ENCODE measurements around the gene AKAP8L. TPM values are rescaled to one million over a fixed set of nuclear protein-coding genes. Genes with fewer than 3 reads are reported as not detected.

AKAP8L gene, protein sequence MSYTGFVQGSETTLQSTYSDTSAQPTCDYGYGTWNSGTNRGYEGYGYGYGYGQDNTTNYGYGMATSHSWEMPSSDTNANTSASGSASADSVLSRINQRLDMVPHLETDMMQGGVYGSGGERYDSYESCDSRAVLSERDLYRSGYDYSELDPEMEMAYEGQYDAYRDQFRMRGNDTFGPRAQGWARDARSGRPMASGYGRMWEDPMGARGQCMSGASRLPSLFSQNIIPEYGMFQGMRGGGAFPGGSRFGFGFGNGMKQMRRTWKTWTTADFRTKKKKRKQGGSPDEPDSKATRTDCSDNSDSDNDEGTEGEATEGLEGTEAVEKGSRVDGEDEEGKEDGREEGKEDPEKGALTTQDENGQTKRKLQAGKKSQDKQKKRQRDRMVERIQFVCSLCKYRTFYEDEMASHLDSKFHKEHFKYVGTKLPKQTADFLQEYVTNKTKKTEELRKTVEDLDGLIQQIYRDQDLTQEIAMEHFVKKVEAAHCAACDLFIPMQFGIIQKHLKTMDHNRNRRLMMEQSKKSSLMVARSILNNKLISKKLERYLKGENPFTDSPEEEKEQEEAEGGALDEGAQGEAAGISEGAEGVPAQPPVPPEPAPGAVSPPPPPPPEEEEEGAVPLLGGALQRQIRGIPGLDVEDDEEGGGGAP
- 106 TPM for total RNA-seq (2021; ENCODE audit: unreplicated experiment)
- 84.8 and 106 TPM in 2 replicates for polyA plus RNA-seq (2012)
- percentile 85 among the genes with signal in this experiment for Bru-seq, nascent RNA
- BruChase-seq, experiment 1, labeled RNA remaining after a 6-hour chase = percentile 88 among the genes with signal in this experiment
- percentile 86 among the genes with signal in this experiment for BruChase-seq, experiment 2, labeled RNA remaining after a 2-hour chase
- long read RNA-seq, transcript AKAP8L-201 (14 exons, 2,146 nt) = major isoform, 96 of 164 reads
- long read RNA-seq, partial matches to known transcripts = 34 of 164 reads
- long read RNA-seq, other reads (novel, unspliced or antisense) = 33 of 164 reads

DNA sequence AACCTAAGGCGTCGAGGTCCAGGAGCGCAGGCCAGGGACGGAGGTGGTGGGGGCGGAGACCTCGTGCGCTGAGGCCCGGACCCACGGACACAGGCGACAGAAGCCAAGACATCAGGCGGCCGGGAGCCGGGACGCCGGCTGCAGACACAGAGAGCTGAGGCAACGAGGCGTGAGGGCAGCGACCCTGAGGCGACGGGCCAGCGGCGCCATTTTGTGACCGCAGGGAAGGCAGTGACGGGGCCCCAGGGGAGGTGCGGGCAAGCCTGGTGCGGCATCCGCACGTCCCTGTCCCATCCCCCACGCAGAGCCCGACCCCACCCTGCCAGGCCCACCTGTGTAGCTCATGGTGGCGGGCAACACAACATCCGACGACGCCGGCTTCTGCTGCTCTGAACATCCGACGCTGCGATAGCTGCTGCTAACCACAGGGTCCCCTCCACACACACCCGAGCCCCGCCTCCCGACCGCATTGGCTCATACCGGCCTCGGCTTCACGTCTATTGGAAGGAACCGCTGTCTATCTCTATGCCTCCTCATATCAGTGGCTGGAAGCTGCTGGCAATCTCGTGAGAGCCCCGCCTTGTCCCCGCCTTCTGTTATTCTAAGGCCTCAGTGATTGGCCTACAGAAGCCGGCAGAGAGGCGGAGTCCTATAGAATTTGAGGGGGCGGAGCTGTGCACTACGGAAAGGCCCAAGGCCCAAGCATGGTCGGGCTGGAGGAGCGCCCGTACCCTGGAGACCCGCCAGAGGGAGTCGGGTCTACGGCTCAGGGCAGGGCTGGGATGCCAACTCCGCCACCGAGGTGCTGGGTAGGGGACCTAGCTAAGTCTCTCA, at the start of gene AKAP8L:
Gene AKAP8L (minus strand): TSS at position 410 of the 834 bp plus-strand sequence. CDS start 65 bp downstream, at position 345.
- no peaks in the 10 kb centered on the region; the same call in 1 of the 2 replicates for H4K20me1 ChIP-seq (ENCODE audit: insufficient read depth)
- ATAC-seq = peak; percentile 96
- H2AFZ ChIP-seq (ENCODE audit: low read depth, low read length, poor library complexity, severe bottlenecking) = no peak within 1 kb of the TSS
- peak within 1 kb of the TSS; percentile 99 for H3K9ac ChIP-seq (ENCODE audit: low read length)
- H3K79me2 ChIP-seq (ENCODE audit: insufficient read depth, low read length) = peaks cover 48% of the 10 kb centered on the region
- peak; percentile 100 for DNase-seq (ENCODE audit: low read depth, low spot score)
- peak within 1 kb of the TSS; percentile 98 for H3K4me2 ChIP-seq (ENCODE audit: low read length)
- H3K4me3 ChIP-seq (replicated peaks in 1 of 2; ENCODE audit: low read depth in 1 of 2, low read length in 2 of 2) = peak within 1 kb of the TSS; percentile 96 to 100
- POLR2A ChIA-PET = interaction anchor here (0.6 to 3.0 kb wide), 15 partner anchors 10 to 657 kb away, joined by 3 to 22 read pairs (median 4); partner anchors contain the start of genes AKAP8 and TPM4
- H3K9me3 ChIP-seq (ENCODE audit: control insufficient read depth in 1 of 2, insufficient read depth in 1 of 2, low read depth in 1 of 2, low read length in 2 of 2) = no peaks in the 10 kb centered on the region
- H3K36me3 ChIP-seq (ENCODE audit: control insufficient read depth in 1 of 2, insufficient read depth in 2 of 2, low read length in 2 of 2) = peaks cover 12 to 13% of the 10 kb centered on the region in 2 experiments; a peak in 3 of 4 replicates
- peaks cover 15 to 16% of the 10 kb centered on the region in 2 experiments; a peak in 3 of 4 replicates for H3K4me1 ChIP-seq (ENCODE audit: control insufficient read depth in 1 of 2, insufficient read depth in 2 of 2, low read length in 2 of 2)
- intact Hi-C loops (cut with micrococcal nuclease) = loop anchor here (1.0 to 2.0 kb wide), 2 partner anchors 38 to 138 kb away; no protein-coding TSS in a partner anchor
- CTCF ChIA-PET = interaction anchor here (0.7 to 5.7 kb wide), 11 partner anchors 12 to 257 kb away, joined by 3 to 68 read pairs (median 4); partner anchors contain the start of gene AKAP8
- RAD21 ChIA-PET (ENCODE audit: low non-redundant PET in 1 of 2, low total read pairs in 2 of 2, uncharacterized antibody in 2 of 2, unreplicated experiment in 2 of 2) = interaction anchor here (0.5 to 1.5 kb wide), 7 partner anchors 16 to 536 kb away, joined by 3 to 9 read pairs (median 4); partner anchors contain the start of gene AKAP8 (in 1 of the 2)
- BruUV-seq (replicated peaks) = no TSS peak
- no peaks in the 10 kb centered on the region for H3K9me2 ChIP-seq (ENCODE audit: insufficient read depth)
- no peaks in the 10 kb centered on the region for H3K27me3 ChIP-seq (ENCODE audit: insufficient read depth, low read length)
- H3K27ac ChIP-seq (ENCODE audit: low read depth, low read length) = peak within 1 kb of the TSS; percentile 89
- TF ChIP-seq, protein P1, sequence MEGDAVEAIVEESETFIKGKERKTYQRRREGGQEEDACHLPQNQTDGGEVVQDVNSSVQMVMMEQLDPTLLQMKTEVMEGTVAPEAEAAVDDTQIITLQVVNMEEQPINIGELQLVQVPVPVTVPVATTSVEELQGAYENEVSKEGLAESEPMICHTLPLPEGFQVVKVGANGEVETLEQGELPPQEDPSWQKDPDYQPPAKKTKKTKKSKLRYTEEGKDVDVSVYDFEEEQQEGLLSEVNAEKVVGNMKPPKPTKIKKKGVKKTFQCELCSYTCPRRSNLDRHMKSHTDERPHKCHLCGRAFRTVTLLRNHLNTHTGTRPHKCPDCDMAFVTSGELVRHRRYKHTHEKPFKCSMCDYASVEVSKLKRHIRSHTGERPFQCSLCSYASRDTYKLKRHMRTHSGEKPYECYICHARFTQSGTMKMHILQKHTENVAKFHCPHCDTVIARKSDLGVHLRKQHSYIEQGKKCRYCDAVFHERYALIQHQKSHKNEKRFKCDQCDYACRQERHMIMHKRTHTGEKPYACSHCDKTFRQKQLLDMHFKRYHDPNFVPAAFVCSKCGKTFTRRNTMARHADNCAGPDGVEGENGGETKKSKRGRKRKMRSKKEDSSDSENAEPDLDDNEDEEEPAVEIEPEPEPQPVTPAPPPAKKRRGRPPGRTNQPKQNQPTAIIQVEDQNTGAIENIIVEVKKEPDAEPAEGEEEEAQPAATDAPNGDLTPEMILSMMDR (IDR thresholded peaks at IDR 0.05 in 2 of 3, conservative IDR thresholded peaks at IDR 0.05 in 1 of 3; ENCODE audit: borderline replicate concordance in 1 of 3, insufficient read depth in 1 of 3, low read depth in 2 of 3, low read length in 2 of 3) = peak; percentile 69 to 78 (median 74)
- TF ChIP-seq, protein P2, sequence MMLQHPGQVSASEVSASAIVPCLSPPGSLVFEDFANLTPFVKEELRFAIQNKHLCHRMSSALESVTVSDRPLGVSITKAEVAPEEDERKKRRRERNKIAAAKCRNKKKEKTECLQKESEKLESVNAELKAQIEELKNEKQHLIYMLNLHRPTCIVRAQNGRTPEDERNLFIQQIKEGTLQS (IDR thresholded peaks at IDR 0.05) = no peak
- no peak for TF ChIP-seq EZH2 (IDR thresholded peaks at IDR 0.05)
- peak; percentile 86 for TF ChIP-seq POLR2A (IDR thresholded peaks at IDR 0.05; ENCODE audit: borderline replicate concordance, extremely low read depth, insufficient read depth, insufficient read length)
- TF ChIP-seq TCF7L2 (IDR thresholded peaks at IDR 0.05; ENCODE audit: borderline replicate concordance, extremely low read depth, insufficient read depth, insufficient read length) = peak; percentile 31
- no peak for TF ChIP-seq FOSL1 (IDR thresholded peaks at IDR 0.05; ENCODE audit: low read depth)
- peak; percentile 71 for TF ChIP-seq RAD21 (IDR thresholded peaks at IDR 0.05; ENCODE audit: low read depth)
- peak; percentile 54 for TF ChIP-seq ZBTB33 (IDR thresholded peaks at IDR 0.05; ENCODE audit: extremely low read depth, insufficient replicate concordance, low read length)
- peak; percentile 60; the same call in 1 of the 2 replicates for TF ChIP-seq ZFX (IDR thresholded peaks at IDR 0.05)
- TF ChIP-seq YY1 (IDR thresholded peaks at IDR 0.05; ENCODE audit: extremely low read depth, insufficient replicate concordance, low read depth, low read length) = peak; percentile 29
- no peak for TF ChIP-seq EZH2phosphoT487 (IDR thresholded peaks at IDR 0.05; ENCODE audit: borderline replicate concordance)
- TF ChIP-seq SIN3A (IDR thresholded peaks at IDR 0.05; ENCODE audit: low read depth) = no peak; the same call in 1 of the 2 replicates
- peak; percentile 87 for TF ChIP-seq POLR2AphosphoS5 (IDR thresholded peaks at IDR 0.05; ENCODE audit: low read depth, low read length)
- TF ChIP-seq, protein P3, sequence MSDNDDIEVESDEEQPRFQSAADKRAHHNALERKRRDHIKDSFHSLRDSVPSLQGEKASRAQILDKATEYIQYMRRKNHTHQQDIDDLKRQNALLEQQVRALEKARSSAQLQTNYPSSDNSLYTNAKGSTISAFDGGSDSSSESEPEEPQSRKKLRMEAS (IDR thresholded peaks at IDR 0.05) = peak; percentile 74; the same call in 1 of the 2 replicates
- TF ChIP-seq CBX3 (IDR thresholded peaks at IDR 0.05; ENCODE audit: low read depth) = no peak
- TF ChIP-seq SP1 (IDR thresholded peaks at IDR 0.05; ENCODE audit: low read depth) = peak; percentile 100
- TF ChIP-seq JUND (IDR thresholded peaks at IDR 0.05) = no peak

All from HCT116 (cell line).